Measurements from ENCODE around the gene CPEB1.
A peak's percentile ranks its signal among the peaks of the same experiment; 100 is the strongest.

CPEB1 gene

DNA sequence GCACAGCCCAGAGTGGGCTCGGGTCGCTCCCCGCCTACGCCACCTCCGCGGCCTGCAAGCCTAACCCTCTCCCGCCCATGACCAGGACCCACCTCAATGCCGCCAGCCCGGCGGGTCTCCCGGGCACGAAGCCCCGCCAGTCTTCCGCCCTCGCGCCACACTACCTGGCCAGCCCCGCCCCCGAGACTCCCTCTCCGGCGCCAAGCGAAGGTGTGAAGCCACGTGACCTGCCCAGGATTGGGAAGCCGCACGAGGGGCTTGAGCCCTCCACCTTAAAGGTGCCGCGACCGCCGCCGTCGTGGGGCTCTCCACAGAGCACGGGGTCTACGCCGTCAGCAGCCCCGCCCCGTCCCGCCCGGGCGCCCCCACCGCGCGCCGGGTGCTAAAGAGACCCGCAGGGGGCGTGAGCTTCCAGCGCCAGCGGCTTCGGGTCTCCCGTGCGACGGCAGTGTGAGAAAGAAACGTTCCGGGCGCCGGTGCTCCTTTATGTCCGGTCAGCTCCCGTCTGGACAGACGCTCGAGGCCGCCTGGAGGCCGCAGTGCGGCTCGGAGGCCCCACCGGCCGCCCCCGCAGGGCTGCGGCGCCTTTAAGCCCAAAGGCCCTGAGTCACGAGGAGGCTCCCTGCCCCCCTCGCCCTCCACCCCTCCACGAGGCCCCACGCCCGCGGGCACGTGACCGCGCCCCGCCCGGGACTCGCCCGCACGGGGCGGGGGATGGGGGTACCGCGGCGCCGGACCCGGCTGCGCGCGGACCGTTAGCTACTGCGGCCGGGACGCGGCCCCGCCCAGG is at the start of gene CPEB1:
CPEB1 (minus strand) TSS at position 319 of the 790 bp plus-strand sequence. CDS start 18,904 bp downstream, outside the sequence.
- peak; percentile 26 for DNase-seq (ENCODE audit: low read depth)

DNA sequence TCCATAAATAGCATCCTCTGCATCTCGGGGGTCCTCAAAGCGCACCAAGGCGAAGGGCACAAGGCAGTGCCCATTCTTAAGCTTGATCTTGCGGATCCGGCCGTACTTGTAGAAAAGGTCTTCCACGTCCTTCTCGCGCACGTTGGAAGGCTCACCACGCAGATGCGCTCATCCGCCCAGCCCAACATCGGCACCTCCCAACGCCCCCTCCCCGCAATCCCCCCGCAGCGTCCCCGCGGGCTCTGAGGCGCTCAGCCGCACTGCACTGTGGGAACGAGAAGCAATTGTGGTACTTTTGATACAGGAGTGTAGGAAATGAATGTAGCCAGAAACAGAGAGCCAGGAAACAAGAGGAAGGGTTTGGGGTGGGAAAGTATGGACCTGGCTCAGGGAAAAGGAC is 45.0 kb upstream of the CPEB1 start:
- no peak for DNase-seq (ENCODE audit: low read depth)

DNA sequence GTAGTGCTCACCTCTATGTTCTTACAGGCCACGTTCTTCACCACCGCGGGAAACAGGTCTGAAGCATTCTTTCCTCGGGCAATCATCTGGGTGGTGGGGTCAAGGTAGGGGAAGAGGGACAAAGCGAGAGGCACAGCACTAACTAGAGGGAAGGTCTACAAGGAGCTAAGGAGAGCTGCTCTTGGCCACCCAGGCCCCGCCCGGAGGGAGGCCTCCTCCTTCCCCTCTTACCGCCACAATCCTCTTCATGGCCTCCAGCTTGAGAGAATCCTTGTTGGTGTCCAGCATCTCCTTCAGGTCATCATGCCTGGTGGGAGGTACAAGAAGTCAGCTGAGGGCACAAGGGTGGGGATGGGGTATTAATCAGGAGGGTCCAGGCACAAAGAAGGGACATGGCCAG is 42.0 kb upstream of the CPEB1 start:
- no peak for DNase-seq (ENCODE audit: low read depth)

DNA sequence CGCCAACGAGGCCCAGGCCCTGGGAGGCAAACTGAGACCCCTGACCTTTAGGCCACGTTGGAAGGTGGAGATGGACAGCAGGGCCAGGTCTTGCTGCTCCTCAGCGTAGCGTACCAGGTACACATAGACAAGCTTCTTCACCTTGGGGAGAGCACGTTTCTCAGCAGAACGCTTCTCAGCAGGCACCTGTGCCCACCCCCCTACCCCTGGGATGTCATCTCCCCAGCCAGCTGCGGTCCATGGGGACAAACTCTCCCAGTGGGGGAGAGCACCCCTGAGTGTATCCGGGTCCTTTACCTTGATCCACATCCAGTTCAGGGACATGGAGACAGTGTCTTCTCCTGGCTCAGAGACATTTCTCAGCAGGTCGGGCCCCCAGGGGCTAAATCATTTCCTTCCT is 41.5 kb upstream of the CPEB1 start:
- DNase-seq (ENCODE audit: low read depth), result no peak

DNA sequence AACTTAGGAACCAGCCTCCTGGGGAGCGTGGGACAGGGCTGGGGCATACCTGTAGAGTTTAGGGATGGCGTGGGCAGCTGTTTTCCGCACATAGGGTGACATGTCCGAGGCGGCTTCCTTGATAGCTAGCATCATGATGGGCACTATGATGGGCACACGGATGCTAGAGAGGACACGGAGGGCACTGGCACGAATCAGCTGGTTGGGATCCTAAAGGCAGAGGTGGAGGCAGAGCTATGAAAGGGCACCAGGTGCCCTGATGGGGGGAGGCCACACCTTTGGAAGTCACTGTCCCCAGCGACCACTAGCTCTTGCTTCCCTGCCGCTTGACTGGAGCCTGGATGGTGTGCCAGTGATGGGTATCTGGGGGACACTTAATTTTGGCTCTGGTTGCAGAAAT is 34.2 kb upstream of the CPEB1 start:
- no peak for DNase-seq (ENCODE audit: low read depth)

DNA sequence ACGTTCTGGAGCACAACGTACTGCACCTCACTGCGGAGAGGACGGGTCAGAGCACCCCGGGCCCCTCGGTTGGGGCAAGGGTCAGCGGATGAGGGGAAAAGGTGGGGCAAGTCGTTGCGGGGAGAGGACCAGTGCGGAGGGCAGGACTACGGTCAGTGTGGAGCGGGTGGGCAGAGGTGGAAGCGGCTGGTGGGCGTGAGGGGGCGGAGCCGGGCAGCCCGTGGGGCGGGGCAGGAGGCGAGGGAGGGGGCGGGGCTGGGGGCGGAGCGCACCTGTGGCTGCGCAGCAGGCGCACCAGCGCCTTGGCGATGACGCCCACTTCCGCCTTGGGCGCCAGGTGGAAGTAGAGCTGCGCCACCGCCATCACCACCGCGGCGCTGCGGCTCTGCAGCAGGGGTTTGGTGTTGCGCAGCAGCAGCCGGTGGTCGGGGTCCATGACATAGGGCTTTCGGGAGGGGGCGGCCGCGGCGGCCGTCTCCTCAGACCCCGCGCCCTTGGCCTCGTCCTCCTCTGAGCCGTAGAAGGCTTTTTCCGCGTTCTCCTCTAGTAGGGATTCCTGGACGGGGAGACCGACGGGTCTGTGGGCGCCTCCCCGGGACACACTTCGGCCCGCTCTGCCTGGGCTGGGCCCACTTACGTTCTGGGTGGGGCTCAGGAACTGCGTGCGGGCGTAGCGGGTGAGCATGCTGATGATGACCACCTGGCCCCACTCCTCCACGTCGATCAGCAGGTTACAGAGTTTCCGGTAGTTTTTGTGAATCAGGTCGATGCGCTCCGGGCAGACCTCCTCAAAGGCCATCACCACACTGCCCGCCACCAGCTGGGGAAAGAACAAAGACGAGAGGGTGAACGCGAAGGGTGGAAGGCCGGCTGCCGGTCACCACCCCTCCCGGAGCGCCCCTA is 33.3 kb upstream of the CPEB1 start:
- no peak for DNase-seq (ENCODE audit: low read depth)

DNA sequence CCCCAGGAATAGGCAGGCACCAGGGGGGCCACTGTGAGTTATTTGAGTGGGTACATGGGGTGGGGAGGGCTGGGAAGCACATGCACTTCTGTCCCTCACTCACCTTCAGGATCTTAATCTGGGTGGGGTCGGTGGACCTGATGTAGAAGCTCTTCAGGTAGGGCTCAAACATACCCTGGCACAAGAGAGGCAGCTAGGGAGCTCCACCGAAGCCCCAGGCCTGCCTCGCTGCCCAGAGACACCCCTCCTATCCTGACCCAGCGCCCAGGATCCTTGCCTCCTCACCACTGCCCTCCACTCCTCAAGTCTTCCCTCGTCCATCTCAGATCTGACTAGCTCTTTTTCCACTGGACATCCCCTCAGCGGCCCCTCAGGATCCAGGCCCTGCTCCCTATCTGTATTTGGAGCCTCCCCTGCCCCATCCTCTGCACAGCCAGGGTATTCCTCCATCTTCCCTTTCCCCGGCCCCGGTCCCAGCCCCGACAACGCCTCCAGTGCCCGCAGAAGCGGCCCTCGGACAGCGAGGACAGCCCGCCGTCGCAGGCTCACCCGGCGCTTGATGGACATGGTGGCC is 32.5 kb upstream of the CPEB1 start:
- no peak for DNase-seq (ENCODE audit: low read depth)

DNA sequence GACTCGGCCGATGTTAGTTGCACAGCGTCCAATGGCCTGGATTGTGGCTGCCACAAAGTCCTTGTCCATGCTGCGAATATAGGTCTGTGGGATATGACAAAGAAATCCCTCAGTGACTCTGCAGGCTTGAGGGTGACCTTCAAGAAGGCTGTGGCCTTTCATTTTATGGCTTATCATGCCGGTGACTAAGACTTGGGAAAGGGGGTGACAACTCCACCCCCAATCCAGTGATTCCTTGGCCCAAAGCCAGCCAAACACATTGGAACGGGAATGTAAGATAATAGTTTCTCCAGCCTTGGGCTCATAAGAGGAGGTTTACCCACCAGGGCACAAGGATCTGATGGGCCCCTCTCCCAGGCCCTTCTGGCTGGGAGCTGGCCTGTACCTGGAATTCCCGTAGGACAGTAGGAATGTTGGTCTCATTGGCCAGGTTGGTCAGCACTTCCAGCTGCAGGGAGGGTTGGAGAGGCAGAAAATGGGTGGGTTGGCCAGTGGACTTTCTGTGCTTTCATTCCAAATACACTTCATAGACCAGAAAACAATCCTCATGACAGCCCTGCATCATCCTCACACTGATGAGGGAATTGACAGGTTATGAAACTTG is 30.7 kb upstream of the CPEB1 start:
- DNase-seq (ENCODE audit: low read depth), result no peak

DNA sequence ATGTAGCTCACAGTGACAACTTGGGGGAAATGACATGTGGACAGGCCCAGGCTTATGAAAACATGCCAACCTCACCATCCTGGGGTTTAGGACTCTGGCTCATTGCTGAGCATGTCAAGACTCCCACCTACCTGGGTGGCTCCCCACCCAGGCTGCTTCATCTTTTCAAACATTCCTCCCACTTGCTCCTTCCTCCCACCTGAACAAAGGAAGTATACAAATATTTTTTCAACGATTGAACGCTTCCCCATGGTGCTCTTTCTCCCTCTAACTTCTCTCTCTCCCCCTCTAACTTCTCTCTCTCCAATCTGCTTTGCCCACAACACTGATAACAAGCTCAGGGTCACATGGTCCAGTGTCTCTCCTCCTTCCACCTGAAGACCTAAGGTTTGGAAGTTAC is 27.7 kb upstream of the CPEB1 start:
- no peak for DNase-seq (ENCODE audit: low read depth)

DNA sequence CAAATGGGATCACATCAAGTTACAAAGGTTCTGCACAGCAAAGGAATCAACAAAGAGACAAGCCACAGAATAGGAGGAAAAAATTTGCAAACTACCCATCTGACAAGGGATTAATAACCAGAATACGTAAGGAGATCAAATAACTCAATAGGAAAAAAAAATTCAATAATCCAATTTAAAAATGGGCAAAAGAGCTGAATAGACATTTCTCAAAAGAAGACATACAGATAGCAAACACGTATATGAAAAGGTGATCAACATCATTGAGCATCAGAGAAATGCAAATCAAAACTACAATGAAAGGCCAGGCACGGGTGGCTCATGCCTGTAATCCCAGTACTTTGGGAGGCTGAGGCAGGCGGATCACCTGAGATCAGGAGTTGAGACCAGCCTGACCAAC is 23.5 kb upstream of the CPEB1 start:
- no peak for DNase-seq (ENCODE audit: low read depth)

DNA sequence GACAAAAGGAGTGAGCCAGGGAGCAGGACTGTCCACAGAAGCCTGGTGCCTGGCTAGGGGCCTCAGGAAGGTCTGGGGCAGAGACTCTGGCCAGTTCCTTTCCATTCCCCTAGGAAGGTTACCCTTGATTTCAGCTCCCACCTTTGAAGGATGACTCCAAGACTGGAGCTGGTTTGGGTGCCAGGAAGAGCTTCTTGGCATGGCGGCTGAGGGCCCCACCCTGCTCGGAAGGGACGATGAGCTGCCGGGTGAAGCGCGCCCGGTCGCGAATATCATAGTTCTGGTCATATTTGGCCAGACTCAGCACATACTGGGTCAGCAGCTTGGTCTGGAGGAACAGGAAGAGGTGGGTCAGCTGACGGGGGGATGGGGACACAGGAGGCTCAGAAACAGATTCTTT is 19.4 kb upstream of the CPEB1 start:
- DNase-seq (ENCODE audit: low read depth), result no peak

DNA sequence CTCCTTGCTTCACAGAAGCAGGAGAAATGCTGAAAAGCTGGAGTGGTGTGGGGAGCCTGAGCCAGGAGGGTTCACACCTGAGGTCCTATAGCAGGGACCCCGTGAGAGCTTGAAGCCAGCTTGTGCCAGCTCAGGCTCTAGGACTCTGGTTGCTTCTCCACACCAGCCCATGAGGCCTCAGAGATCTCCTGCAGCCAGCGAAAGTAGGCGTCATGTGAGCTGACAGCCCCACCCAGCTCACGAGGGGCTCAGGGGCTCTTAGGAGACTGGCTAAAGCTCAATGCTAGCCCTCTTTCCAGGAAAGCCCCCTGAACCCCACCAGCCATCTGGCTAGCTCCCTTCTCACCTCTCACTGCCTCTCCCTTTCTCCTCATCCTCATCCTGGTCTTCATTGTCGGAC is 16.9 kb upstream of the CPEB1 start:
- DNase-seq (ENCODE audit: low read depth), result no peak

DNA sequence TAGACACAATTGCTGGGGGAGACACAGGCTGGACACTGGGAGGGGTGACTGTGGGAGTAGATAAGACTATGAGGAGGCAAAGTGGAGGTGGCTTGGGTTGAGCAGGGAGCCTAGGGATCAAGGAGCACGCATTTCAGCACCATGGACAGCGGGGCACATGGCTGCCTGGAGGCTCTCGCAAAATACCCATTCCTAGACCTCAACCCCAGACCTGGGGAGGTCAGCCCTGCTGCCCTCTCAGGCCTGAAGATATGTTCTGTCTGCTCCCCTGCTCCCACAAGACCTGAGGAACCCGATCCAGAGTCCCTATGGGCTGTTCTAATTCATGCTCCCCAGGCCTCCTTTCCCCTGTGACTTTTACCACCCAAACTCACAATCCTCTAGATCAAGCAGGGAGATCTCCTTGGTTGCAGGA is 16.0 kb upstream of the CPEB1 start:
- peak; percentile 34 for DNase-seq (ENCODE audit: low read depth)

DNA sequence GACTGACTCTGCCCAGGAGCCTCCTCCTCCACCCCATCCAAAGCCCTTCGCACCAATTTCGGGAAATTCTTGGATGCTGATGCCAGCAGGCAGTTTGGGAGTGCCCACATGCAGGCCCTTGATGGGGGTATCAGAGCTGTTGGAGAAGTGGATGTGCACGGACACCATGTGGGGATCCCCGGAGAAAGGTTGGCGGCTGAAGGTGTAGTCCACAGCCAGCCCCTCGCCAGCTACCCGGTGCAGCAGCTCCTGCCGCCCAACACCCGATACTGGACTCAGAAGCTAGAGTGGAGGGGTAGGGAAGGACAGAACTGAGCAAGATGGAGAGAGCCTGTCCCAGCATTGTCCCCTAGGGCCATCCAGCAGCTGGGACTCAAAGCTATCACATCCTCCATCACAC is 15.5 kb upstream of the CPEB1 start:
- DNase-seq (ENCODE audit: low read depth), result no peak

DNA sequence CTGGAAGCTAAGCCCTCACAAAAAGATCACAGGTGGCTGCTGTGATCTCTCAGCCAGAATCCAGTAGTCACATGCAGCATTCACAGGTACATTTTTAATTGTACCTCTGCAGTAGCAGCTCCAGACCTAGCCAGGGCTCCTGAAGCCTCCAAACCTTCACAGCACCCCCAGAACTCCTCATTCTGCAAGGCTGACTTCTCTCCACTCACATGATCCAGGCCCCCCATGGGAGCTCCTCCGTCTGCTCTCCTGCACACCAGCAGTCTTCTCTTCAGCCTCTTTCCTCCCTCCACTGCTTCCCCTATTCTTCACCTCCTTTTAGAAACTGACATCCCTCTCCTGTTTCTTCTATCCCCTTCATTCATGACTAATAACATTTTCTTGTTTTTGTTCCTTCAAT is 13.2 kb upstream of the CPEB1 start:
- DNase-seq (ENCODE audit: low read depth), result no peak

DNA sequence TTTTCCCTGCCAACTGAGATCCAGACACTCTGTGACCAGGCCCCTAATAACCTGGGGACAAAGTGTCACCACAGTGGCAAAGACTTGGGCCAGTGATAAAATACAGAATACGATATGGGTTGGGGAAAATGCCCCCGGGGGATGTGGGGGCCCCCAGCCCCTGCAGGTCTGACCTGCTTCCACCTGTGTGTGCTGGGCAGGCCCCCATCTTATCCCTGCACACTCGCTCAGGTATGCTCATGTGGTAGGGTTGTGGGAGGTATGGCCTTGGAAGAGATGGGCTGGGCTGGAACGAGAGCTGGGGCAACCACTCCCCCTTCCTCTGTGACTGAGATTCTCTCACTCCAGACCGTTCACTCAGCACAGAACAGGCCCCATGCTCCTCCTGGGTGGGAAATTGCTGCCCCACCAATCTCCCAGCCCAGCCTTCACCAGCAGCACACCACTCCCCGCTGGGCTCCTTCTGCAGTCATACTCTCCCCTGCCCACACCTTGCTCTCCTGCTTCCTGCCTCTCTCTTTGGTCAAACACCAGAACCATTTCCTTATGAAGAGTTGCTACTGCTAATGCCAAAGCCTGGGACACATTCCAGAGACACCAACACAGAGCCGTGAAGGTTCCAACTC is 9.6 kb upstream of the CPEB1 start:
- DNase-seq (ENCODE audit: low read depth), result no peak

DNA sequence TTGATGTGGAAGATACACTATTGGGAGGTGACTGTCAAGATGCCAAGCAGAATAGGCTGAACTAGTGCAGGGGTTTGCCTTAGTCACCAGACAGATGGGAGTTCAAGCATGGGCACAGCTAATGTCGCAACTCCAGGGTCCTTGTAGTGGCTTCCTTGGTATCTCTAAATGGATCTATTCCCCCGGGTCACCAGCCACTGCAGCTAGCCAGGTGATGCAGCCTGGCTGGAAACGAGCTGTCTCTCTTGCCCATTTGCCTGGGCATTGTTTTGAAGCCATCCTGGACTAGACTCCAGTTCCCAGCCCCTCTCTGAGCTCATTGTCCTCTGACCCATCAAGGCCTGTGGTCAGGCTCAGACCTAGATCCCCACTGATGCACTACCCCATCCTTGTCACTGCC is 8.4 kb upstream of the CPEB1 start:
- DNase-seq (ENCODE audit: low read depth), result no peak

DNA sequence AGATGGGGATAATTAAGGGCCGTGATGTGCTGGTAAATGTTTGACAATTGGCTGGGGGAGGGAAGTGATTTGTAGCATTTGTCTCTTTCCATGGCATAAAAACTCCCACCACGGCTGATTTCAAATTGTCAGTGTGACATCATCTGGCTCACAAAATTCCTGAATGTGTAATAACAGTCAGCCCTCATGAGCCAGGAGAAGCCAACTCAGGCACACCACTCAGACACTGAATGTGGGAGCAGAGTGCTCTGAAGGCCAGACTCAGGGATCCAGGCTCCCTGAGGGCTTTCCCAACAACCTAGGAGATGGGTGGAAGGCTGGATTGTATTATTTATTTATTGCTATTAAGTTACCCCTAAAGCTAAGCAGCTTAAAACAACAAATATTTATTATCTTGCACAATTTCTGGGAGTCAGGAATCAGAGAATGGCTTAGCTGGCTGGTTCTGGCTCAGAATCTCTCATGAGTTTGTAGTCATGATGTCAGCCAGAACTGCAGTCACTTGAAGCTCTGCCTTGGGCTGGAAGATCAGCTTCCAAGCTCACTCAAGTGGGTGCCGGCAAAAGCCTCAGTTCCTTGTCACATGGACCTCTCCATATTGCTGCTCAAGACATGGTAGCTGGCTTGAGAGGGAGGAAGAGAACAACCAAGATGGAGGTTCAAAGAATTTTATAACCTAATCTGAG is 6.5 kb upstream of the CPEB1 start:
- no peak for DNase-seq (ENCODE audit: low read depth)

DNA sequence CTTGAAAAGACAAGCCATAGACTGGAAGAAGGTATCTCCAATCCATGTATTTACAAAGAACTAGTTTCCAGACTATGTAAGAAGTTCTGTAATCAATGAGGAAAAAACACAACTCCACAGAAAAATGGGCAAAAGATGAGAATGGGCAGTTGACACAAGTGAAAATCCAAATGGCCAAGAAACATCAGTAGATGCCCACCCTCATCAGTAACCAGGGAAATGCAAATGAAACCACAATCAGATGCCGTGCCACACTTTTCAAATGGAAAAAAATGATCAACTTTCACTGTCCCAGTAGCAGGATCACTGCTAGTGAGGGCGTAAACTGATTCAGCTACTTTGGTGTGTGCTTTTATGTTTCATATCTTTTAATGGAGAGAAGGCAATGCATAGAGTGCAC is 4.5 kb upstream of the CPEB1 start:
- no peak for DNase-seq (ENCODE audit: low read depth)

DNA sequence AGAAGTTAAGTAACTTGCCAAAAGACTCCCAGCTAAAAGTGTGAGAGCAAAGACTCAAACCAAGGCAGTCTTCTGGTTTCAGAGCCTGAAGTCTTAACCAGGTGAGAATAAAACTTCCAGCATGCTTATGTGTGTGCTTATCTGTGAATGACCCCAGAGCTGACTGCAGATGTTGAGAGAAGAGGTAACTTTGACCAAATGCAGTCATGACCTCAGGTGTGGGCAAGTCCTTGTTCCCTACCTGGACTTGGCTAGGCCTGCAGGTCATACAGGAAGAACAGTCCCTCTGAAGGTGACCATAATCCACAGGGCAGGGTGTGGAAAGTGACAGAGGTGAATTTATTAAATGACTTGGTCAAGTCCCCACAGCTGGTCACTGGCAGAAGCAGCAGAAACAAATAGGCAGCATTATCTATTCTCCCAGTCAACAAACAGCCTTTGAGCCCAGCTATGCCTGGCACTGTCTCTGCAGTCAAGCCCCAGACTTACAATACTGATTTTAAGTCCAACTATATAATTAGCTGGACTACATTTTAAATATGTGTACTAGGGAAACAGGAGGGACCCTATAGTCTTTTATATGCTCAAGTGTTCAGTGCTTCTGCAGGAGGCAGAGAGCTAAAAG is 3.0 kb upstream of the CPEB1 start:
- DNase-seq (ENCODE audit: low read depth), result no peak
